CD4-positive, alpha-beta memory T cell (primary cell): Measurements from ENCODE around the gene NUBP2. TPM values are rescaled to one million over a fixed set of nuclear protein-coding genes. Genes with fewer than 3 reads are reported as not detected.

Experiments
- CTCF ChIA-PET: fragments of 350-600 bp; sonication (Branson Sonifier 250); formaldehyde crosslinking; loops from one replicate; lab custom pipeline; 2021; ENCODE audit warnings: inconsistent platforms; ENCODE audit not compliant: partially characterized antibody; lab: Charles Lee
- POLR2A ChIA-PET: fragments of 350-600 bp; sonication (Branson Sonifier 250); formaldehyde crosslinking; loops from one replicate; lab custom pipeline; 2021; ENCODE audit not compliant: partially characterized antibody; lab: Charles Lee
- DNase-seq, 5 donors: peaks; one replicate each; pipeline versions ENCODE4 v3.0.0 to v3.0.0-alpha.2; 2020 to 2022; ENCODE audit warnings: mixed read lengths in 1 of 5
- H3K27ac ChIP-seq: one replicate; pipeline ENCODE4 v1.7.0; 2013; ENCODE audit warnings: low read depth, low read length
- H3K27me3 ChIP-seq: 2 replicates; pipeline ENCODE4 v1.7.0; 2013; ENCODE audit warnings: mild to moderate bottlenecking, low read length, moderate library complexity; ENCODE audit not compliant: insufficient read depth
- H3K36me3 ChIP-seq: 2 replicates; pipeline ENCODE4 v1.7.0; 2013; ENCODE audit warnings: mild to moderate bottlenecking, low read length, moderate library complexity; ENCODE audit not compliant: insufficient read depth
- H3K4me1 ChIP-seq: 2 replicates; pipeline ENCODE4 v1.7.0; 2013; ENCODE audit warnings: mild to moderate bottlenecking, low read length, moderate library complexity; ENCODE audit not compliant: insufficient read depth
- H3K4me3 ChIP-seq, 2 donors: one replicate each; pipeline ENCODE4 v1.7.0; 2013; ENCODE audit warnings: low read length in 2 of 2, mild to moderate bottlenecking in 1 of 2
- H3K9me3 ChIP-seq, 2 donors: one replicate each; pipeline ENCODE4 v1.7.0; 2013; ENCODE audit warnings: low read length in 2 of 2, control low read depth in 1 of 2; ENCODE audit not compliant: control insufficient read depth in 1 of 2
- H3K27ac Mint-ChIP-seq, 7 donors: one replicate each; pipeline ENCODE4 v1.8.0; 2020 to 2021; ENCODE audit warnings: mixed read lengths in 7 of 7, mild to moderate bottlenecking in 6 of 7, inconsistent platforms in 3 of 7, moderate library complexity in 3 of 7
- H3K27me3 Mint-ChIP-seq, 2 donors: one replicate each; pipeline ENCODE4 v1.8.0; 2020 to 2021; ENCODE audit warnings: mixed read lengths in 2 of 2
- H3K36me3 Mint-ChIP-seq, 2 donors: one replicate each; pipeline ENCODE4 v1.8.0; 2020 to 2021; ENCODE audit warnings: mixed read lengths in 2 of 2, inconsistent platforms in 1 of 2, mild to moderate bottlenecking in 1 of 2
- H3K4me1 Mint-ChIP-seq, 4 donors: one replicate each; pipeline ENCODE4 v1.8.0; 2020 to 2021; ENCODE audit warnings: mixed read lengths in 4 of 4, mild to moderate bottlenecking in 1 of 4
- H3K4me3 Mint-ChIP-seq, 8 donors: one replicate each; pipeline ENCODE4 v1.8.0; 2020 to 2021; ENCODE audit warnings: mixed read lengths in 8 of 8, mild to moderate bottlenecking in 7 of 8, moderate library complexity in 6 of 8, inconsistent platforms in 3 of 8
- H3K9me3 Mint-ChIP-seq, 8 donors: one replicate each; pipeline ENCODE4 v1.8.0; 2020 to 2021; ENCODE audit warnings: mixed read lengths in 8 of 8, mild to moderate bottlenecking in 5 of 8, inconsistent platforms in 3 of 8, moderate library complexity in 1 of 8
- intact Hi-C: fragments of 100-400 bp; cut with micrococcal nuclease; formaldehyde crosslinking; loops from one replicate; pipeline ENCODE4 v1.15.1; 2023
- polyA plus RNA-seq, 2 donors: library from polyadenylated mRNA; unstranded; fragments of 300-500 nt; fragmentation: Illumina TruSeq; gene quantifications; one replicate each; pipeline ENCODE4 v1.2.3, GENCODE V29; 2021
- total RNA-seq, 2 experiments: library from RNA; stranded (reverse); gene quantifications; one replicate each; pipeline ENCODE4 v1.2.3, GENCODE V29; 2021

Gene NUBP2
- total and polyA plus RNA-seq, 4 experiments from 2014 or later: 55.9 to 98.9 (median 68.5) TPM

DNA sequence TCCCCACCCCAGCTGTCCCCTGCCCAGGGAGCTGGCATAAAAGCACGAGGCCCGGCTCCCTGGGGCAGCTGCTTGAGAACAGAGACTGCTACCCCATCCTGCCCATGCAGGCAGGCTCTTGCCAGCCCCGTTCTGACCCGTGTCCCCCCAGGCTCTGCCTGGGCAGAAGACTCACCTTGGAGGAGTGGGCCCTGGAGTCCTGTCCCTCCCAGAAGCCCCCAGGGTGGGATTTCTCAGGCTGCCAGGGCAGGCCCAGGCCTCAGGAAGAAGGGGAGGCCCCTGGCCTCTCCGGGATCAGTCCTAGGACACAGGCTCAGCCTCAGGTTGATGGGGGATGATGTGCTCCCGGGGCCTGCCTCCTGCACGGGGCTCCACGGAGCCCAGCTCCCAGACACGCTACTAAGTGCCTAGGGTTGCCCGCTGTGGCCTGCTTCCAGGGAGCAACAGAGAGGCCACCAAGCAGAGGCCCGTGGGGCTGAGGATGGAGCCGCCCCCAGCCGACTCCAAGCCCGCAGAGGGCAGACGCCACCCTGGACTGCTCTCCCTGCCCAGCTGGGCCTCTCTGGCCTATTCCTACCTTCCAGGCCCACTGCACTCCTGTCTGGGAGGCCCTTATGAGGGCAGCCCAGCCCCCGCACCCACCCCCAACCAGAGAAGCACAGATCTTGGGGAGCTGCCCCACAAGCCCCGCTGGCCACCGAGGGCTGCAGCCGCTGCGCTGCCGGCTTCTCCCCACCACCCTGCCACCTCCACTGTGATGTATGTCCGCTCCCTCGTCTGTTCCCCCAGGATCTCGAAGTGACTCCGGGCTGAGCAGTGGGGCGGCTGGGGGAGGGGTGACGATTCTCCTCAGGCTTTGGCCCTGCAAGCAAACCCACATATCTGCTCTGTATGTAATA is 13.1 kb upstream of the NUBP2 start:
- intact Hi-C loops: loop anchor here (2.0 to 5.0 kb wide), 2 partner anchors 63 to 763 kb away; partner anchors contain the start of genes CEMP1 and MAPK8IP3
- peak overlapping the region; percentile 72 for H3K27ac ChIP-seq
- H3K4me1 Mint-ChIP-seq: peaks cover 9 to 26% (median 15%) of the 10 kb centered on the region in 4 donors
- peak overlapping the region; percentile 29 to 82 (median 68) for H3K27ac Mint-ChIP-seq
- H3K36me3 Mint-ChIP-seq: peaks cover 4 to 28% of the 10 kb centered on the region in 2 donors
- peak overlapping the region; percentile 69 to 85 (median 76) for H3K4me3 Mint-ChIP-seq
- H3K27me3 ChIP-seq: no peaks in the 10 kb centered on the region
- no peaks in the 10 kb centered on the region for H3K9me3 ChIP-seq
- H3K4me3 ChIP-seq: no peak overlapping the region
- H3K9me3 Mint-ChIP-seq: no peaks in the 10 kb centered on the region
- peaks cover 25% of the 10 kb centered on the region for H3K4me1 ChIP-seq
- CTCF ChIA-PET: no interaction called here
- H3K36me3 ChIP-seq: peaks cover 8% of the 10 kb centered on the region
- no peak for DNase-seq
- H3K27me3 Mint-ChIP-seq: no peaks in the 10 kb centered on the region
- POLR2A ChIA-PET: interaction anchor here (1.1 to 11.4 kb wide), 5 partner anchors 9 to 406 kb away, joined by 3 to 185 read pairs (median 36); partner anchors contain the start of genes FAHD1, HAGH, MAPK8IP3 and NUBP2

DNA sequence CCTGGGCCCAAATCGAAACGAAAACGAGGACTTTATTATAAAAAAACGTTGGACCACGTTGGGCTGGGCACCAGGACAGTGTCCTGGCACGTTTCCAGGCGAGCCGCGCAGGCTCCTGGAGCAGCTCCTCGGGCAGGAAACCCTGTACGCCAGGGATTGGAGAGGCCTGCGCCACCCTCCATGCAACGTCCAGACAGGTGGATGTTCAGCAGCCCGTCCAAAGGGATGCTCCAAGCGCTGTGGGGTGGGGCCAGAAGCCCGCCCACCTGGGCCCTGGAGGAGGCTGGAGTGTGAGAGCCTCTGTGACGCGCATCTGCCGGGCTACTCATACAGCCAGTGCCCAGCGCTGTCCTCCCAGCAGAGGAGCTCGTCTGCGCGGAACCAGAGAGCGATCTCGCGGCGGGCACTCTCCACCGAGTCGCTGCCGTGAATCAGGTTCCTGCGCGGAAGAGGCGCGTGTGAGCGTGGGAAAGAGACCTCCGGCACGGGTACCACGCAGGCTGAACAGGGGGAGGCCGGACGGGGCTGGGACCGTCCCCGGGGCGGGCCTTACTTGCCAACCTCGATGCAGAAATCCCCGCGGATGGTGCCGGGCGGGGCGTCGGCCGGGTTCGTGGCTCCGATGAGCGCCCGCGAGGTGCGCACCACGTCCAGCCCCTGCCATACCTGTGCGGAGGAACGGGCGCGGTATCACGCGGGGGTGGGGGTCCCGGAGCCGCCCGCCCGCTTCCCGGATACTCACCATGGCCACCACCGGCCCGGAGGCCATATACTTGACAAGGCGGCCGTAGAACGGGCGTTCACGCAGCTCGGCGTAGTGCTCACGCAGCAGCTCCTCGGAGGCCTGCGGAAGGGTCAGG is 12.2 kb upstream of the NUBP2 start:
- H3K4me1 Mint-ChIP-seq: peaks cover 9 to 32% (median 15%) of the 10 kb centered on the region in 4 donors
- H3K36me3 ChIP-seq: no peaks in the 10 kb centered on the region
- peak overlapping the region; percentile 50 to 82 (median 68) for H3K27ac Mint-ChIP-seq
- peaks cover 29% of the 10 kb centered on the region for H3K4me1 ChIP-seq
- H3K27me3 Mint-ChIP-seq: no peaks in the 10 kb centered on the region
- H3K36me3 Mint-ChIP-seq: peaks cover 4 to 22% of the 10 kb centered on the region in 2 donors
- DNase-seq: peak; percentile 38 to 76 (median 48)
- intact Hi-C loops: loop anchor here (2.0 to 5.0 kb wide), 2 partner anchors 64 to 762 kb away; partner anchors contain the start of genes CEMP1 and MAPK8IP3
- ChIA-PET CTCF (no interaction called here), POLR2A (interaction anchor here (1.6 to 11.4 kb wide), 6 partner anchors 10 to 160 kb away, joined by 4 to 185 read pairs (median 24); partner anchors contain the start of genes FAHD1, HAGH, MAPK8IP3 and NUBP2)
- H3K9me3 Mint-ChIP-seq: no peaks in the 10 kb centered on the region
- H3K27ac ChIP-seq: peak overlapping the region; percentile 72
- peak overlapping the region; percentile 69 to 85 (median 76) for H3K4me3 Mint-ChIP-seq
- H3K27me3 ChIP-seq: no peaks in the 10 kb centered on the region
- no peaks in the 10 kb centered on the region for H3K9me3 ChIP-seq
- H3K4me3 ChIP-seq: peak overlapping the region in 1 of 2 donors; percentile 45

- peak within 1 kb of the TSS; percentile 72 for H3K27ac ChIP-seq
- ChIA-PET POLR2A (interaction anchor here (1.0 to 11.4 kb wide), 10 partner anchors 9 to 1007 kb away, joined by 3 to 185 read pairs (median 6); partner anchors contain the start of genes FAHD1, HAGH, MAPK8IP3 and NUBP2), CTCF (interaction anchor here (2.3 kb wide), 1 partner anchor 11 kb away, joined by 16 read pairs; the partner anchor contains the start of genes NUBP2 and SPSB3)
- H3K4me3 ChIP-seq: peak within 1 kb of the TSS; percentile 45 to 88
- no peaks in the 10 kb centered on the region for H3K9me3 ChIP-seq
- H3K27me3 ChIP-seq: no peaks in the 10 kb centered on the region
- intact Hi-C loops: loop anchor here (2.0 to 5.0 kb wide), 2 partner anchors 65 to 761 kb away; partner anchors contain the start of genes CEMP1 and MAPK8IP3
- DNase-seq: peak; percentile 68 to 79 (median 72)
- peak within 1 kb of the TSS; percentile 85 to 98 (median 96) for H3K4me3 Mint-ChIP-seq
- peaks cover 9 to 32% (median 15%) of the 10 kb centered on the region in 4 donors for H3K4me1 Mint-ChIP-seq
- H3K27me3 Mint-ChIP-seq: no peaks in the 10 kb centered on the region
- H3K4me1 ChIP-seq: peaks cover 29% of the 10 kb centered on the region
- no peaks in the 10 kb centered on the region for H3K36me3 ChIP-seq
- H3K27ac Mint-ChIP-seq: peak within 1 kb of the TSS; percentile 90 to 97 (median 95)
- H3K36me3 Mint-ChIP-seq: peaks cover 4 to 23% of the 10 kb centered on the region in 2 donors
- no peaks in the 10 kb centered on the region for H3K9me3 Mint-ChIP-seq
Observed at GRCh38 chr16:1771188-1771863, 11.4 kb upstream of the NUBP2 start, which contains the start of gene NME3. NME3 (minus strand) TSS chr16:1771543; CDS start chr16:1771534, 9 bp downstream.

DNA sequence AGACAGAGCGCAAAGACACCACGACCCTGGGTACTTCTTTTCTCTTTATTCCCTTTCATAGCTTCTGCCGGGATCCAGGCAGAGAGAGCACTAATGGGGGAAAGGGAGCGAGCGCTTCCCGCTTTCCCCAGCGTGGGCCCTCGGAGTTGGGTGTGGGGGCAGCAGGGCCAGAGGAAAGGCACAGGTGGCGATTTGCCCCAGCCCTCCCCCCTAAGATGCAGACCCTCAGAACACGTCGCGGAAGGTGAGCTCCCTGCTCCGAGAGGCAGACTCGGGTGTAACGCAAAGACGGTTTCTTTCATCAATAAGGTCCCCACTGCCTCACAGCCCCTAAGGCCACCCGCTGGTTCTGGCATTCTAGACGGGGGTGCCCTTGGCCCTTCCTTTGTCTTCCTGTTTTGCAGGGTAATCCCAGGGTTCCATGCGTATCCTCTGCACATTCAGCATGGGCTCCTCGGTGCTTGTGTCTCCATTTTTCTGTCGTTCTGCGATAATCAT is 10.8 kb upstream of the NUBP2 start:
- peaks cover 29% of the 10 kb centered on the region for H3K4me1 ChIP-seq
- peaks cover 5% of the 10 kb centered on the region for H3K36me3 ChIP-seq
- H3K4me3 Mint-ChIP-seq: peak overlapping the region; percentile 85 to 98 (median 96)
- H3K9me3 ChIP-seq: no peaks in the 10 kb centered on the region
- no peaks in the 10 kb centered on the region for H3K27me3 ChIP-seq
- no peaks in the 10 kb centered on the region for H3K9me3 Mint-ChIP-seq
- intact Hi-C loops: loop anchor here (2.0 to 5.0 kb wide), 3 partner anchors 55 to 760 kb away; partner anchors contain the start of genes CEMP1, FAHD1, HAGH and MAPK8IP3
- H3K4me3 ChIP-seq: peak overlapping the region; percentile 45 to 88
- ChIA-PET POLR2A (interaction anchor here (1.0 to 11.4 kb wide), 13 partner anchors 8 to 1006 kb away, joined by 3 to 185 read pairs (median 4); partner anchors contain the start of genes FAHD1, HAGH, MAPK8IP3 and NUBP2), CTCF (interaction anchor here (2.3 kb wide), 1 partner anchor 11 kb away, joined by 16 read pairs; the partner anchor contains the start of genes NUBP2 and SPSB3)
- H3K4me1 Mint-ChIP-seq: peaks cover 11 to 32% (median 15%) of the 10 kb centered on the region in 4 donors
- peaks cover 4 to 26% of the 10 kb centered on the region in 2 donors for H3K36me3 Mint-ChIP-seq
- peak overlapping the region; percentile 90 to 97 (median 95) for H3K27ac Mint-ChIP-seq
- H3K27me3 Mint-ChIP-seq: no peaks in the 10 kb centered on the region
- H3K27ac ChIP-seq: peak overlapping the region; percentile 72
- DNase-seq: no peak

DNA sequence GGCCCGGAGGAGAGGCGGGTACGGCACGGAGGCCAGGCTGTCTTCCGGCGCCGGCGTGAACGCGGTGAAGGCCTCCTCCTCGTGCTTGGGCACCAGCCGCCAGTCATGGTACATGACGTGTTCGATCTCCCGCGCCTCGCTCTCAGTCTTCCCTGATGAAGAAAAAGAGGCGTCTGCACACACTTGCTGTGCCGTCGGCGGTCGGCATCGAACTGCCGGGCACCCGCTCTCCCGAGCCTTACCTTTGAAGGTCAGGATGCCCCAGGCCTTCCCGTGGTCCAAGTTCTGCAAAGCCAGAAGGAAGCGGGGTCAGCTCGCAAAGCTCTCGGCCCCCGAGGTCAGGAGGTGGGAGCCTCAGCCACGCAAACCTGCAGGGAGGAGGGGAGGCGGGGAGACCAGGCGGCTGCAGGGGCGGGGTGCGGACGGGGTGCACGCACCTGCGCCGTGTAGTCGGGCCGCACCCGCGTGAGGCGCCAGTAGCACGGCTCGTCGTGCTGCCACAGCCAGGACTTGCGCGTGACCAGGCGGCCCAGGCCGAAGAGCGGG is 10.3 kb upstream of the NUBP2 start, which contains the start of gene EME2:
TSS of gene EME2 (plus strand) at position 449 of the 546 bp plus-strand sequence. CDS start 418 bp downstream, outside the sequence.
- POLR2A ChIA-PET: interaction anchor here (0.8 to 11.4 kb wide), 13 partner anchors 8 to 1006 kb away, joined by 3 to 185 read pairs (median 4); partner anchors contain the start of genes FAHD1, HAGH, JPT2 and MAPK8IP3
- H3K4me3 ChIP-seq: peak within 1 kb of the TSS; percentile 45 to 88
- H3K9me3 Mint-ChIP-seq: no peaks in the 10 kb centered on the region
- peak within 1 kb of the TSS; percentile 72 for H3K27ac ChIP-seq
- H3K27me3 Mint-ChIP-seq: no peaks in the 10 kb centered on the region
- peaks cover 5% of the 10 kb centered on the region for H3K36me3 ChIP-seq
- H3K4me1 ChIP-seq: peaks cover 29% of the 10 kb centered on the region
- H3K27ac Mint-ChIP-seq: peak within 1 kb of the TSS; percentile 90 to 97 (median 95)
- intact Hi-C loops: loop anchor here (2.0 to 5.0 kb wide), 2 partner anchors 54 to 760 kb away; partner anchors contain the start of genes CEMP1, FAHD1 and HAGH
- peak; percentile 38 to 69 (median 54) for DNase-seq
- H3K4me3 Mint-ChIP-seq: peak within 1 kb of the TSS; percentile 85 to 98 (median 96)
- H3K4me1 Mint-ChIP-seq: peaks cover 11 to 32% (median 15%) of the 10 kb centered on the region in 4 donors
- CTCF ChIA-PET: interaction anchor here (2.3 kb wide), 1 partner anchor 10 kb away, joined by 16 read pairs; the partner anchor contains the start of genes NUBP2 and SPSB3
- no peaks in the 10 kb centered on the region for H3K27me3 ChIP-seq
- H3K9me3 ChIP-seq: no peaks in the 10 kb centered on the region
- peaks cover 4 to 21% of the 10 kb centered on the region in 2 donors for H3K36me3 Mint-ChIP-seq
